ENCODE measurements around the gene MID2.

The MID2 gene

DNA sequence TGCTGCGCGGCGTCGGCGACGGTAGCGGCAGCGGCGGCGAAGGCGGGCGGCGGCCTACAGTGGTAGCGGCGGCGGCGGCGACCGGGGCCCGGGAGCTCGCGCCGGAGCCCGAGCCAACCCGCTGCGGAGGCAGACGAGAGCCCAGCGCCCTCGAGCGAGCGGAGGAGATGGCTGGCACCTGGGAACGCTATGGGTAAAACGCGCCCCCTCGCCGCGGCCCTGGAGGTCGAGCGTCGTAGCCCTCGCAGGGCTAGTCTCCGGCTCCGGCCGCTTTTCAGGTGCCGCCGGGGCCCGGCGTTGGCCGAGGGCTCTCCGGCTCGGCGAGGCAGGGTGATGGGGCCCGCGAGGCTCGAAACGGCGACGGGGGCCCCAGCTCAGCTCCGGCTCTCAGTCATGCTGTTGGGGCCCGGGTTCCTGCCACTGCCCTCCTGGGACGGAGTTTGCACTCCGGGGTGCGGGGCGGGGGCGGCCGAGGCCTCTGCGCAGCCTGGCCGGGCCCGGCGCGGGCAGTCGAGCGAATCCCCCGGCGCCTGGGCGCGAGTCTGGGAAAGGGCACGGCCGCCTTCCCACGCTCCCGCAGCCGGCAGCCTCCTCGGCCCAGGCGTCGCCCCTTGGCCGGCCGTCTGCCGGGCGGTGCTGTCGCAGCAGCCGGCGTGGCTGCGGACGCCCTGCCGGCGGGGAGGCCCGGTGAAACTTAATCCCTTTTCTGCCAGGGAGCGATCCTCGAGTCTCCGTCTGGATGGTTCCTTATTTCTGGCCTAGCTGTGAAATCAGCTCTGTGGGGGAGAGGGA, 768 bp downstream of the MID2 start:
- Histone ChIP-seq H2AK5ac (ENCODE audit: low read depth, low read length) (no peak overlapping the region), H3K9me3 (replicated peaks in 1 of 2; ENCODE audit: control insufficient read depth in 2 of 2, insufficient read depth in 1 of 2, low read depth in 1 of 2, low read length in 2 of 2) (no peaks in the 10 kb centered on the region), H3K4ac (ENCODE audit: low read length) (no peak overlapping the region), H3K79me1 (ENCODE audit: low read depth, low read length) (no peaks in the 10 kb centered on the region), H4K8ac (ENCODE audit: low read depth, low read length) (no peak overlapping the region), H3K27me3 (ENCODE audit: control insufficient read depth in 3 of 3, insufficient read depth in 3 of 3, low read depth in 1 of 3, low read length in 3 of 3) (peaks cover 0 to 50% (median 2%) of the 10 kb centered on the region in 3 experiments), H2BK120ac (ENCODE audit: low read depth, low read length) (no peak overlapping the region), H3K23ac (ENCODE audit: low read depth, low read length, poor library complexity) (no peak overlapping the region), H2BK12ac (ENCODE audit: low read length) (no peak overlapping the region), H2AFZ (ENCODE audit: low read length) (peak overlapping the region; percentile 87), H3K36me3 (replicated peaks in 1 of 2; ENCODE audit: control insufficient read depth in 2 of 2, insufficient read depth in 2 of 2, low read length in 2 of 2) (no peaks in the 10 kb centered on the region), H3K4me1 (ENCODE audit: control insufficient read depth in 2 of 2, insufficient read depth in 1 of 2, low read depth in 1 of 2, low read length in 2 of 2) (no peaks in the 10 kb centered on the region), H3K14ac (ENCODE audit: low read length) (no peak overlapping the region), H3K27ac (replicated peaks; ENCODE audit: low read length) (no peak overlapping the region), H3K4me3 (ENCODE audit: low read length in 2 of 2) (peak overlapping the region; percentile 26 to 78), H2BK5ac (ENCODE audit: low read length) (no peak overlapping the region), H3K4me2 (ENCODE audit: insufficient read depth, low read length, poor library complexity, severe bottlenecking) (peak overlapping the region; percentile 66), H2BK15ac (ENCODE audit: low read length) (no peak overlapping the region), H4K91ac (ENCODE audit: low read depth, low read length, poor library complexity) (no peak overlapping the region), H3K9ac (ENCODE audit: low read depth, low read length, poor library complexity) (peak overlapping the region; percentile 60), H3K18ac (ENCODE audit: low read length) (peak overlapping the region; percentile 71)
- no CpG with 5 or more reads among the region's 100 CpGs for WGBS, 2 donors (ENCODE audit: extremely low coverage in 2 of 2, insufficient read length in 2 of 2, insufficient replicate concordance in 1 of 2)
- DNase-seq (ENCODE audit: low spot score) = peak; percentile 36

DNA sequence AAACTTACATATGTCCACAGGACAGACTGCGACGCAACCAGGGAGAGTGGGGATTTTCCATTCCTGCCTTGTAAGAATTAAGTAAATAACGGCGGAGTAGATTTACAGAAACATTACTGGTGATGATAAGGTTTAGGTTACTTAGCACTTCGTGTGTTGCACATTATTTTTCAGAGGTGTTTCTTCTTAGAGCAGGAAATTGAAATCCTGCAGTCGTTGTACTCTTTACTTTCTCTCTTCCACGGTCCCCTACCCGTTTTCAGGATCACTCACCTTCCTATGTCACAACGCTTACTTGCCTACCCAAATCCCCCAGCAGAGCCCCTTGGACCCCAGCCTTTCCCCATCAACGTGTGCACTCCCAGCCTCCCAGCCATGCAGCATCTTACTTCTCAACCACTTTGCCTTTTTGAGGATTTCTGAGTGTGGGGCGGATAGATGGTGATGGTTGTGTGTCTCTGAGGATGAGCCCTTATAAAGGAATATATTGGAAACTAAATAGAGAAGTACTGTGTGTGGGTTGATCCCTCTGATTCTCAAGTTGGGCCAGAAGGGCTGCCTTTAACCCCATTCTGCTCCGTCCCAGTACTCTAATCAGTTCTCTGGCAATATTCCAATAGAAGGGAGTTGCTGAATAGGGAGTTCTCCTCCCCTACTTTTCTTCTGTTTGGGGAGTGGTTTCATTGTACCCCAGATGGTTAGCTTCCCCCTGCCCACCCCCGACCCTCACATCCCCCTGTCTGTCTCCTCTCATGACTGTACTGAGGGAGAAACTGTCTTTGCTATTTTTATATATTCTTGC, 1.6 kb downstream of the MID2 start:
- no peak overlapping the region for H3K4ac ChIP-seq (ENCODE audit: low read length)

DNA sequence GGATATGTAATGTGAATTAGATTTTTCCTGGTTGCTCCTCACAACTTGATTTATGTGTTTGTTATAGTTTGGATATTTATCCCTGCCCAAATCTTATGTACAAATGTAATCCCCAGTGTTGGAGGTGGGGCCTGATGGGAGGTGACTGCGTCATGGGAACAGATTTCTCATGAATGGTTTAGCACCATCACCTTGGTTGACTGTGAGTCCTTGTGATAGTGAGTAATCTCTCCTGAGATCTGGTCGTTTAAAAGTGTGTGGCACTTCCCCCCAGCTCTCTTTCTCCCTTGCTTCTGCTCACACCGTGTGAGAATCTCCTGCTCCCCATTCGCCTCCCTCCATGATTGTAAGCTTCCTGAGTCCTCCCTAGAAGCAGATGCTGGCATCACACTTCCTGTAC, 2.2 kb downstream of the MID2 start:
- H3K4me1 ChIP-seq (ENCODE audit: control insufficient read depth in 2 of 2, insufficient read depth in 1 of 2, low read depth in 1 of 2, low read length in 2 of 2) = no peaks in the 10 kb centered on the region
- no peak overlapping the region for H3K27ac ChIP-seq (replicated peaks; ENCODE audit: low read length)
- no CpG with 5 or more reads among the region's 4 CpGs for WGBS, 2 donors (ENCODE audit: extremely low coverage in 2 of 2, insufficient read length in 2 of 2, insufficient replicate concordance in 1 of 2)
- H3K18ac ChIP-seq (ENCODE audit: low read length) = no peak overlapping the region
- H4K8ac ChIP-seq (ENCODE audit: low read depth, low read length) = no peak overlapping the region
- H3K4ac ChIP-seq (ENCODE audit: low read length) = no peak overlapping the region
- no peak for DNase-seq (ENCODE audit: low spot score)
- H3K4me2 ChIP-seq (ENCODE audit: insufficient read depth, low read length, poor library complexity, severe bottlenecking) = no peak overlapping the region
- no peak overlapping the region for H2BK120ac ChIP-seq (ENCODE audit: low read depth, low read length)
- H3K9ac ChIP-seq (ENCODE audit: low read depth, low read length, poor library complexity) = no peak overlapping the region
- H2AK5ac ChIP-seq (ENCODE audit: low read depth, low read length) = no peak overlapping the region
- peaks cover 0 to 52% (median 2%) of the 10 kb centered on the region in 3 experiments for H3K27me3 ChIP-seq (ENCODE audit: control insufficient read depth in 3 of 3, insufficient read depth in 3 of 3, low read depth in 1 of 3, low read length in 3 of 3)
- no peak overlapping the region for H2BK15ac ChIP-seq (ENCODE audit: low read length)
- no peaks in the 10 kb centered on the region for H3K9me3 ChIP-seq (replicated peaks in 1 of 2; ENCODE audit: control insufficient read depth in 2 of 2, insufficient read depth in 1 of 2, low read depth in 1 of 2, low read length in 2 of 2)
- no peak overlapping the region for H3K4me3 ChIP-seq (ENCODE audit: low read length in 2 of 2)
- no peak overlapping the region for H2BK12ac ChIP-seq (ENCODE audit: low read length)
- no peaks in the 10 kb centered on the region for H3K79me1 ChIP-seq (ENCODE audit: low read depth, low read length)
- H3K36me3 ChIP-seq (replicated peaks in 1 of 2; ENCODE audit: control insufficient read depth in 2 of 2, insufficient read depth in 2 of 2, low read length in 2 of 2) = no peaks in the 10 kb centered on the region
- H2AFZ ChIP-seq (ENCODE audit: low read length) = no peak overlapping the region
- no peak overlapping the region for H2BK5ac ChIP-seq (ENCODE audit: low read length)
- no peak overlapping the region for H3K14ac ChIP-seq (ENCODE audit: low read length)
- H4K91ac ChIP-seq (ENCODE audit: low read depth, low read length, poor library complexity) = no peak overlapping the region
- no peak overlapping the region for H3K23ac ChIP-seq (ENCODE audit: low read depth, low read length, poor library complexity)

More for the DNA sequence above, 1.6 kb downstream of the MID2 start:
- Histone ChIP-seq H3K9me3 (replicated peaks in 1 of 2; ENCODE audit: control insufficient read depth in 2 of 2, insufficient read depth in 1 of 2, low read depth in 1 of 2, low read length in 2 of 2) (no peaks in the 10 kb centered on the region), H4K8ac (ENCODE audit: low read depth, low read length) (no peak overlapping the region), H2BK12ac (ENCODE audit: low read length) (no peak overlapping the region), H3K9ac (ENCODE audit: low read depth, low read length, poor library complexity) (no peak overlapping the region), H2BK120ac (ENCODE audit: low read depth, low read length) (no peak overlapping the region), H3K18ac (ENCODE audit: low read length) (no peak overlapping the region), H3K27me3 (ENCODE audit: control insufficient read depth in 3 of 3, insufficient read depth in 3 of 3, low read depth in 1 of 3, low read length in 3 of 3) (peaks cover 0 to 50% (median 2%) of the 10 kb centered on the region in 3 experiments), H3K14ac (ENCODE audit: low read length) (no peak overlapping the region), H3K27ac (replicated peaks; ENCODE audit: low read length) (no peak overlapping the region), H3K4me3 (ENCODE audit: low read length in 2 of 2) (peak overlapping the region in 1 of 2 donors; percentile 26), H2AFZ (ENCODE audit: low read length) (peak overlapping the region; percentile 87), H4K91ac (ENCODE audit: low read depth, low read length, poor library complexity) (no peak overlapping the region), H3K23ac (ENCODE audit: low read depth, low read length, poor library complexity) (no peak overlapping the region), H2AK5ac (ENCODE audit: low read depth, low read length) (no peak overlapping the region), H3K4me1 (ENCODE audit: control insufficient read depth in 2 of 2, insufficient read depth in 1 of 2, low read depth in 1 of 2, low read length in 2 of 2) (no peaks in the 10 kb centered on the region), H2BK15ac (ENCODE audit: low read length) (no peak overlapping the region), H3K36me3 (replicated peaks in 1 of 2; ENCODE audit: control insufficient read depth in 2 of 2, insufficient read depth in 2 of 2, low read length in 2 of 2) (no peaks in the 10 kb centered on the region), H3K4me2 (ENCODE audit: insufficient read depth, low read length, poor library complexity, severe bottlenecking) (peak overlapping the region; percentile 2), H2BK5ac (ENCODE audit: low read length) (no peak overlapping the region), H3K79me1 (ENCODE audit: low read depth, low read length) (no peaks in the 10 kb centered on the region)
- no peak for DNase-seq (ENCODE audit: low spot score)
- no CpG with 5 or more reads among the region's 13 CpGs for WGBS, 2 donors (ENCODE audit: extremely low coverage in 2 of 2, insufficient read length in 2 of 2, insufficient replicate concordance in 1 of 2)

DNA sequence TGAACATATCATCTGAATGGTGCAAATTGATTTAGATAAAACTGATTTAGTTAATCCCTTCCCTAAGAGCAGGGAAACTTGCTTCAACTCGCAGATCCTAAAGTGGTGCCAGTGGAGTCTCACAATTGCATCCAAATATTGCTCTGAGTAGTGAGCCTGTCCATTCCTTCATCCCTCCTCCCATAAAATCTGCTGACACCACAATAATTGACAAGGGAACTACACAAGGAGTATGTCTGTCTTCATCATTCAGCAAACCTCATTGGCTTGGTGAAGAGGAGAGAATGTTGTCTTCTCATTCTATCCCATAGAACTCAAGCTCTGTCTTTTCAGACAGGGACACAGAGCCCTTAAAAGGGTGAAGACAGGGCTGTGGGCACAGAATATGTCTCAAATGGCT, 4.2 kb downstream of the MID2 start:
- Histone ChIP-seq H3K4ac (ENCODE audit: low read length) (no peak overlapping the region), H2AK5ac (ENCODE audit: low read depth, low read length) (no peak overlapping the region), H3K18ac (ENCODE audit: low read length) (no peak overlapping the region), H3K9me3 (replicated peaks in 1 of 2; ENCODE audit: control insufficient read depth in 2 of 2, insufficient read depth in 1 of 2, low read depth in 1 of 2, low read length in 2 of 2) (no peaks in the 10 kb centered on the region), H3K14ac (ENCODE audit: low read length) (no peak overlapping the region), H3K9ac (ENCODE audit: low read depth, low read length, poor library complexity) (no peak overlapping the region), H3K4me1 (ENCODE audit: control insufficient read depth in 2 of 2, insufficient read depth in 1 of 2, low read depth in 1 of 2, low read length in 2 of 2) (no peaks in the 10 kb centered on the region), H3K23ac (ENCODE audit: low read depth, low read length, poor library complexity) (no peak overlapping the region), H2BK120ac (ENCODE audit: low read depth, low read length) (no peak overlapping the region), H2BK5ac (ENCODE audit: low read length) (no peak overlapping the region), H3K27ac (replicated peaks; ENCODE audit: low read length) (no peak overlapping the region), H4K91ac (ENCODE audit: low read depth, low read length, poor library complexity) (no peak overlapping the region), H3K27me3 (ENCODE audit: control insufficient read depth in 3 of 3, insufficient read depth in 3 of 3, low read depth in 1 of 3, low read length in 3 of 3) (peaks cover 0 to 37% (median 2%) of the 10 kb centered on the region in 3 experiments), H3K4me3 (ENCODE audit: low read length in 2 of 2) (no peak overlapping the region), H2AFZ (ENCODE audit: low read length) (no peak overlapping the region), H3K4me2 (ENCODE audit: insufficient read depth, low read length, poor library complexity, severe bottlenecking) (no peak overlapping the region), H2BK12ac (ENCODE audit: low read length) (no peak overlapping the region), H4K8ac (ENCODE audit: low read depth, low read length) (no peak overlapping the region), H3K79me1 (ENCODE audit: low read depth, low read length) (no peaks in the 10 kb centered on the region), H3K36me3 (replicated peaks in 1 of 2; ENCODE audit: control insufficient read depth in 2 of 2, insufficient read depth in 2 of 2, low read length in 2 of 2) (no peaks in the 10 kb centered on the region), H2BK15ac (ENCODE audit: low read length) (no peak overlapping the region)
- WGBS, 2 donors (ENCODE audit: extremely low coverage in 2 of 2, insufficient read length in 2 of 2, insufficient replicate concordance in 1 of 2) = no CpG with 5 or more reads among the region's 1 CpG
- DNase-seq (ENCODE audit: low spot score) = no peak
